Parathyroid adenoma (tissue), 2 donors: Measurements from ENCODE around the gene RHOBTB1.
"Not testable (repeated sequence)": the region's sequence is repeated elsewhere in the genome, so short reads cannot be mapped to it uniquely, and the experiment has no call there.

ENCODE experiments used
- H2AFZ ChIP-seq: fragments of 300-600 bp; sonication (generic); one replicate; pipeline ENCODE4 v1.7.0; 2017; ENCODE audit warnings: antibody characterized with exemption, mild to moderate bottlenecking
- H3K27ac ChIP-seq: fragments of 300-600 bp; sonication (generic); one replicate; pipeline ENCODE4 v1.7.0; 2017
- H3K27me3 ChIP-seq: fragments of 300-600 bp; sonication (generic); one replicate; pipeline ENCODE4 v1.7.0; 2017; ENCODE audit warnings: low read length; ENCODE audit not compliant: control insufficient read depth, insufficient read depth
- H3K36me3 ChIP-seq: fragments of 300-600 bp; sonication (generic); one replicate; pipeline ENCODE4 v1.7.0; 2017; ENCODE audit warnings: low read length; ENCODE audit not compliant: control insufficient read depth, insufficient read depth
- H3K4me1 ChIP-seq: fragments of 300-600 bp; sonication (generic); one replicate; pipeline ENCODE4 v1.7.0; 2017; ENCODE audit warnings: control low read depth
- H3K4me2 ChIP-seq: fragments of 300-600 bp; sonication (generic); one replicate; pipeline ENCODE4 v1.7.0; 2017; ENCODE audit warnings: low read length
- H3K4me3 ChIP-seq: fragments of 300-600 bp; sonication (generic); one replicate; pipeline ENCODE4 v1.7.0; 2017; ENCODE audit warnings: low read depth, low read length
- H3K79me2 ChIP-seq: fragments of 300-600 bp; sonication (generic); one replicate; pipeline ENCODE4 v1.7.0; 2017; ENCODE audit warnings: control low read depth
- H3K9ac ChIP-seq: fragments of 300-600 bp; sonication (generic); one replicate; pipeline ENCODE4 v1.7.0; 2017; ENCODE audit warnings: mild to moderate bottlenecking
- H3K9me3 ChIP-seq: fragments of 300-600 bp; sonication (generic); one replicate; pipeline ENCODE4 v1.7.0; 2017; ENCODE audit warnings: low read length; ENCODE audit not compliant: control insufficient read depth
- CTCF ChIP-seq: fragments of 300-600 bp; sonication (generic); IDR thresholded peaks from one replicate; pipeline ENCODE4 v1.7.0; 2017; ENCODE audit warnings: antibody characterized with exemption, mild to moderate bottlenecking
- donor health status: primary hyperparathyroidism.

Gene RHOBTB1

GRCh38 chr10:60848126-60848525, 95.9 kb downstream of the RHOBTB1 start:
- no peak overlapping the region for H3K4me2 ChIP-seq
- no peaks in the 10 kb centered on the region for H3K4me1 ChIP-seq
- no peak for TF ChIP-seq CTCF
- H3K79me2 ChIP-seq = no peaks in the 10 kb centered on the region
- no peaks in the 10 kb centered on the region for H3K36me3 ChIP-seq
- H3K27me3 ChIP-seq = no peaks in the 10 kb centered on the region
- no peak overlapping the region for H3K9ac ChIP-seq
- no peak overlapping the region for H3K27ac ChIP-seq
- H3K4me3 ChIP-seq = no peak overlapping the region
- no peaks in the 10 kb centered on the region for H3K9me3 ChIP-seq
- no peak overlapping the region for H2AFZ ChIP-seq

GRCh38 chr10:60846173-60846572, 97.8 kb downstream of the RHOBTB1 start:
- TF ChIP-seq CTCF = no peak
- H3K27ac ChIP-seq = no peak overlapping the region

GRCh38 chr10:60845038-60845437, 98.9 kb downstream of the RHOBTB1 start:
- Histone ChIP-seq H3K4me3 (no peak overlapping the region), H3K4me1 (no peaks in the 10 kb centered on the region), H3K27ac (no peak overlapping the region), H3K36me3 (no peaks in the 10 kb centered on the region), H3K4me2 (no peak overlapping the region), H3K79me2 (no peaks in the 10 kb centered on the region), H3K9ac (no peak overlapping the region), H3K27me3 (no peaks in the 10 kb centered on the region), H2AFZ (no peak overlapping the region), H3K9me3 (no peaks in the 10 kb centered on the region)
- no peak for TF ChIP-seq CTCF

More at GRCh38 chr10:60846173-60846572, 97.8 kb downstream of the RHOBTB1 start:
- Histone ChIP-seq H3K9ac (no peak overlapping the region), H3K4me1 (no peaks in the 10 kb centered on the region), H3K36me3 (no peaks in the 10 kb centered on the region), H3K27me3 (no peaks in the 10 kb centered on the region), H3K4me2 (no peak overlapping the region), H3K9me3 (no peaks in the 10 kb centered on the region), H2AFZ (no peak overlapping the region), H3K4me3 (no peak overlapping the region), H3K79me2 (no peaks in the 10 kb centered on the region)

- Histone ChIP-seq H3K4me3 (no peak overlapping the region), H3K4me1 (no peaks in the 10 kb centered on the region), H3K36me3 (no peaks in the 10 kb centered on the region), H3K27ac (no peak overlapping the region), H3K27me3 (no peaks in the 10 kb centered on the region), H3K9me3 (no peaks in the 10 kb centered on the region), H3K4me2 (no peak overlapping the region), H3K9ac (no peak overlapping the region), H3K79me2 (no peaks in the 10 kb centered on the region), H2AFZ (no peak overlapping the region)
- no peak for TF ChIP-seq CTCF
These were observed 101.3 kb downstream of the RHOBTB1 start for GRCh38 chr10:60842694-60843093.

GRCh38 chr10:60841227-60841626, 102.8 kb downstream of the RHOBTB1 start:
- H3K36me3 ChIP-seq, H3K4me3 ChIP-seq, H3K27ac ChIP-seq, H3K79me2 ChIP-seq, H3K9me3 ChIP-seq, H2AFZ ChIP-seq, H3K4me2 ChIP-seq, H3K27me3 ChIP-seq, H3K9ac ChIP-seq, H3K4me1 ChIP-seq: not testable (repeated sequence)
